Activated T-helper 9 cell treated with anti-CD3 and anti-CD28 coated beads, Interleukin-2, amount 50 U/mL, for 16 hours (primary cell): ENCODE measurements around the gene RRP1.

Experiments
- DNase-seq: peaks from one replicate; pipeline ENCODE4 v3.0.0-alpha.2; 2020; ENCODE audit warnings: low read depth

Gene RRP1

DNA sequence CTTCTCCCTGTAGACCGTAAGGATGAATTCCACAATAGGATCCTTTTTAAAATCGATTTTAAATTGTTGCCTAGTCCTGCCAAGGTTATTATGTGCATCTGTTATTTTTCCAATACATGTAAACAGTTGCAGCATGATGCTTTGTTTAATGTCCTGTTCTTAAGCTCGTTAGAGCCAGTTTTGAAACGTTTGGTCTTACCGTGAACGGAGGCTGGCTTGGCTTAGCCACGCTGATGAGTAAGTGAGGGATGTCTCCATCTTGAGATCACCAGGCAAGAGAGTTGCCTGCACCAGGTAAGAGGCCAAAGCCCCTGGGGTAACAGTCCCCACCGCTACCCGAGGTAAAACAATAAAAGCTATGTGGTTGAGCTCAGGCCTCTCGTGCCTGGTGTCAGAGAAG lies 30.6 kb upstream of the RRP1 start:
- DNase-seq, result no peak

DNA sequence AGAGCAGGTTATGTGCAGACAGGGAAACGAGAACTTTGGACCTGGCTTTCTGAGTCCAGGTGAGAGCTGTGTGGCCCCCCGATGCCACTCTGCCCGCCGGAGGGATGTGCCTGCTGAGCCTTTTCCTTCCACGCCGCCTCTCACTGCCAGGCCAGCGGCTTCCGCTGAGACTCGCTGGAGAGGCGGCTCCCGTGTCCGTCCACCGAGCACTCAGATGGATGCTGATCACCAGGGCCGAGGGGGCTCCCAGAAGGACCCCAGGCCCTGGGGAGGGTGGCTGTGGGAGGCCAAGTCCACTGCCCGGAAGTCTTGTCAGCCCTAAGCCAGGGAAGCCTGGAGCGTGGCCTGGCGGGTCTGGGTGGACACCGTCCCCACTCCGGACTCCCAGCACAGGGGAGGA lies 29.7 kb upstream of the RRP1 start:
- DNase-seq, result no peak

DNA sequence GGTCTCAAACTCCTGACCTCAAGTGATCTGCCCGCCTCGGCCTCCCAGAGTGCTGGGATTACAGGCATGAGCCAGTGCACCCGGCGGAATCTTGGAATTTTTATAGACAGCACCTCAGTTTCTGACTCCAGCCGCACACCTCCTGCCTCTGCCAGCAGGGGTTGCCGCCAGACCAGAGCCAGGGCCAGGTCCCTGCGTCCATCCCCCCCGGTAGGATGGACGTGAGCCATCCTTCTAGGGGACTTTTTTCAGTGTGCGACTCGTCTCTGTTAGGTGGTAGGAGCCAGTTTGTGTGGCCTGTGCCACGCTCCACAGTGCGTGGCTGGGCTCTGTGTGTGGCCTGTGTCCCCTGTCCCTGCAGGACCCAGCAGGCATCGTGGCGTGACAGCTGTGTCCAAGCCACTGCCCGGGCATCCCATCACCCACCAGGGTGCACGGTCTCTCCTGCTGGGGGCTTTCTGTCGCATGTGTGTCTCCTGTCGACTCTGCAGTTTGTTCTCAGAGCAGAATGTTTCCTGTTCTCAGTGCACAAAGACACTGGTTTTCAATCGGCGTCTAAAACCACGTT lies 28.9 kb upstream of the RRP1 start:
- DNase-seq, result no peak

DNA sequence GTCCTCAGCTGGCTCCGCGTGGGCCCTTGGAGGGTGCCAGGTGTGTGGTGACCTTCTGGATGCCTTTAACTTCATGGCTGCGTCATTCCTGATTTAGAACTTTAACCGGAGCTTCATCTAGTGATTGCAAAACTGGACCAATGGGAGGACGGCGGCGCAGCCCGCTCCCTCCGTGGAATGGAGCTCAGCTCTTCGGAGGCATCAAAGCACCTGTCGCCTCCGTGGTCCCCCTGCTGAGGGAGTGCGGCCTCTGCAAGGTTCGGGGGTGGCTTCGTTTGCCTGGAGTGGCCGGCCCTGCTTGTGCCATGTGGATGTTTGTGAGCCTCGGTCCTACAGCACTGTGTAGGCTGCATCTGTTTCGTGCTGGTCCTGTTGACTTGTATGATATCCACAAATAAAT lies 27.5 kb upstream of the RRP1 start:
- DNase-seq, result no peak

DNA sequence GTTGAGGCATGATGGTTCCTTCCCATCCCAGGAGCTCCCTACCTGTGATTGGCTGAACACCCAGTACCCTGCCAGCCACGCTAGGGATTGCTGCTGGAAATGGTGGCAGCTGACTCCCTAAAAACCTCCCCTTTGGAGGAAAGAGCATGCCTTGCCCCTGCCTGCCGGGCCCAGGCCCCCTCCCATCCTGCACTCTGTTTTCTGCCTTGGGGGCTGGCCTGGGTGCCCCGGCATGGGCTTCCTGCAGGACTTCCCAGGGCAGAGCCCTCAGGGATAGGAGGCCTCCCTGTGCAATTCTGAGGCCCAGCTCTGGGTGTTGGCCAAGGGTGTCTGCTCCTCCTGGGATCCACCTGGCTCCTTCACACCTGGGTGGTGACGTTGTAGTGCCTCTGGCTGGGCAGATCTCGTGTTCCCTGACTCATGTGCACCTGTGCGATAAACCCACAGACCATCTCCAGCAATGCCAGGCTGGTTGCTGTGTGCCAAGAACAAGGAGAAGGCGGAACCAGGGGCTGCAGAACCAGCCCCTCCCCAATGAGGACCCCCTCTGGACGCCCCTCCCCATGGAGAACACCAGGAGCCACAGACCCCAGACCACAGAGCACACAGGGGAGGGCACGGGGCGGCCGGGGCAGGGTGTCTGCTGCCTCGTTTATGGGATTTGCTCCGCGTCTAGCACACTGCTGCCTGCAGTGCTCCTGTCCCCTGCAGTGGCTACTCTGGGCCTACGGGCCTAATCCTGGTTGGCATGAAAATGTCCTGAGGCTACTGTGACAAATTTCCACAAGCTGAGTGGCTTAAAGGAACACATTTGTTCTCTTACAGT lies 26.9 kb upstream of the RRP1 start:
- no peak for DNase-seq

DNA sequence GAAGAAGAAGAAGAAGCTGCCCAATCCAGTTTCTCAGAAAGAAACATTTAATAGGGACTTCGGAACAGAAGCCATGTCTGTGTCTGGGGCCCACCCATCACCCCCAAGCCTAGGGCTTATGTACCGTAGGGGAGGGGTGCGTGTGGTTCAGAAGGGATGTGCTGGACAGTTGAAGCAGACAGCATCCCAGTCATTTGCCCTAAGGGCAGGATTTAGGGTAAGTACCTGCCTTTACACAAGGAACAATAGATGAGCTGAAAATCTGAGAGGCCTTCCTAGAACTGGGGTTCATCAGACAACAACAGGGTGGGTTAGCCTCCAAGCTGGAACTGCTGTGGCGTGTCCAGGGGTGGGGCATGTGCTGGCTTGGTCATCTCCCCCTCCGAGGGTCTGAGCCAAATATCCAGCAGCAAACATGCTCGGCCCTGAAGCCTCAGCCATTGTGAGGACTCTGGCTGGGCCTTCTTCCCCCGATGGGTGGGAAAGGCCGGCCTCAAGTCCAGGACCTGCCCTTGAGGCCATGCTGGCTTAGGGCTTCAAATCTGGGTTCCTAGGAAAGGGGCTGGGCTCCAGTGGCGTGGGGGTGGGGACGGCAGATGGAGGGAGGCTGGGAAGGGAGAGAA lies 25.4 kb upstream of the RRP1 start:
- DNase-seq, result no peak

DNA sequence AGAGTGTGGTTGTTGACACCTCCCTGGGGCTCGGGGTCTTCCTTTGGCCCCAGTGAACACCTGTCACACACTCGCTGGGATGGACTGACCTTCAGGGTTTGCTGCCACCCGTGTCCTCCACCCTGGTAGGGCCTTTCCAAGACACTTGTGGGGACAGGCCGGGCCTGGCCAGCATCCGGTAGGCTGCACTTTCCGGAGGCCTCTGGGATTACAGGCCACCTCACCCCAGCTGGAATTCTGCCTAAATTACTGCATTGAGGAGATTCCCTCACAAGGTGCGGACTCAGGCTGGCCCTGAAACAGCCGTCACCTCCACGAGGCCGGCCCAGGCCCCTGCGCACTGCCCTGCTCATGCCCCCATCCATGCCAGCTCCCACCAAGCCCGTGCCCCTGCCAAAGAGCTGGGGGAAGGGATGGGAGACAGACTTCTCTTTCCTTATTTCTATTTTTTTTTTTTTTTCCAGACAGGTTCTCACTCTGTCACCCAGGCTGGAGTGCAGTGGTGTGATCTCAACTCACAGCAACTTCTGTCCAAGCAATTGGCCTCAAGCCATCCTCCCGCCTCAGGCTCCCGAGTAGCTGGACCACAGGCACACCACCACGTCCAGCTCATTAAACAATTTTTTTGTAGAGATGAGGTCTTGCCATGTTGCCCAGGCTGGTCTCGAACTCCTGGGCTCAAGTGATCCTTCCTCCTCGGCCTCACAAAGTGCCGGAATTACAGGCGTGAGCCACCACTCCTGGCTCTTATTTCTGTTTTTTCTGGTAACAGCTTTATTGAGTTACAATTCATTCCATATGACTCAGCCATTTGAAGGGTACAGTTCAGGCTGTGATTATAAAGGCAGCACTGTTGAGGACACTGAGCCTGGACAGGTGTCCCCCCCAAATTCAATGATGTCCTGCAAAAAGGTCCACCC lies 24.5 kb upstream of the RRP1 start:
- no peak for DNase-seq

DNA sequence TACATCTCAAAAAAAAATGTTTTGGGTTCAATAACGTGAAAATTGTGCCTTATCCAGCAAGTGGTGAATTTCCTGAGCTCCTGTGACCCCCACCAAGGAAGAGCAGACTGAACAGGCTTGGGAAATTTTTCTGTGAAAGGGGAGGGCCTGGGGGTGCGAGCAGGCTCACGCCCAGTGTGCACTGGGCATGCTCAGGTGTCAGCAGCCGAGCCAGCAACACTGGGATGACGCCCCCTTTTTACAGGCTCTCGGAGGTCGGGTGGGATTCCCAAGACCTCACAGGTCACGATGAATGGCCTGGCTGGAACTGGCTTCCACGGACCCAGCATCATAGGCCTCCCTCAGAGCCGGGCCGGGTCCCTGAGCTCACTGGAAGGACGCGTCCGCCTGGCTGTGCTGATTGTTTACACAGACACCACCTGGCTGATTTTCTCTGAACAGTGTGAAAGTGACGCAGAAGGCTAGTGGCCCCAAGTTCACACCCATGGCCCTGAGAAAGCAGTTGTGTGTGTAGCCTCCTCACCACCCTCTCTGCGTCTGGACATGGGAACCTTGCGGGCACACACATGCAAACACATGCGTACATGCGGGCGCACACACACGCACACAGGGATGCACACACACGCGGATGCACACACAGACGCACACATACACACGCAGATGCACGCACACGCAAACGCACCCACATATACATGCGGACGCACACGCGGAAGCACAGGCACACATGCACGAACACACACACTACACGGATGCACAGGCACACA lies 22.5 kb upstream of the RRP1 start:
- no peak for DNase-seq

DNA sequence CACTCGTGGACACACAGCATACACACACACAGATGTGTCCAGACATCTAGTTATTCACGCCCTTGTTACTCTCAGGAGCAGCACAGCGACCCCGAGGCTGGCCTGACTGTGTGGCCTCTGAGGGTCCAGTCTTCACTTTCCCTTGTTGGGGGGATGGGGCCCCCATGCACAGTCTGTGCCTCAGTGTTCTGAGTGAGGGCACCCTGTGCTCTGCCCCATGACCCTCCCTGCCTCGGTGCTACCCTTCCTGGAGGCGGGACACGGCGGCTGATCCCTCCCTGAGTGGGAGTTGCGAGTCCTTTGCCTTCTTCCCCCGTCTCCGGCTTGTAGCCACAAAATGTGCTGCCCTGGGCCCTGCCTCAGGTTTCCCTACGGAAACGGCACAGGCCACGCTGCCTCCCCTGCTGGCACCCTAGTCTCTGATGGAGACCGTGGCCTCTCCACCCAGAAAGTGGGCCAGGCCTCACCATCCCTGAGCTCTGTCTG lies 21.8 kb upstream of the RRP1 start:
- no peak for DNase-seq

DNA sequence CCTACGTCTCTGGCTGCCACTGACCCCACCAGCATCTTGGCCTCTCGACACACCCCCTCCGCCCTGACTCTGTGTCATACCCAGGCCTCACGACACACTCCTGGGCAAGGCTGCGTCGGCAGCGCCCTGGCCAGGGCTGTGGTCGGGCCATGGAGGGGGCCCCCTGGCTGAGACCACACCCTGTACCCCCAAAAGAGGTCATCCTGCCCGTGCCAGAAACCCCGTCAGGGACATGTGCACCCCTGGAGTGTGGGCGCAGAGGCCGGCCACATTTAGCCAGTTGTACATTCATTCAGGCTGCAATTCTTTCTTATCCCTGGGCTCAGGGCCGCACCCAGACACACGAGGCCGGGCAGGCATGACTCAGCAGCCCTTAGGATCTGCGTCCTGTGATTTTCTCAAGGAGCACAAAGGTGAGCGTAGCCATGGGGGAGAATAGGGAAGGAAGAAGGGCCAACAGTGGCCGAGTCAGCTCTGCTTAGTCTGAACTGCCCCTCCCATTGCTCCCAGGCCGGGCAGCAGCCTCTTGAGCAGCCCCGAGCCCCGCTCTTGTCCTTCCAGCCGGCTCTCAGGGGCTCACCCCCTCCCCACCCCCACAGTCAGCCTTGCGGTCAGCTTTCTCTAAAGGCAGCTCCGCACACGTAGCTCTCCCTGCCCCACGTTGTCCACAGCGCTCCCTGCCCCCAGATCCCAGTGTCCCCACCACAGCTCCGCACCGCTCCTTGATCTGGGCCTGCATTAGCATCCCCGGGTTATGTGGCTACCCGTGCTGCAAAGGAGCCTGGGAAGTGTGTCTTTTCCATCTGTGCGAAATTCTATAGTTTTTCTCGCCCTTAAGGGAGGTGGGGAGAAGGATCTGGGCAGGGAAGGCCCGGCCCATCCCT lies 21.2 kb upstream of the RRP1 start:
- DNase-seq, result no peak

DNA sequence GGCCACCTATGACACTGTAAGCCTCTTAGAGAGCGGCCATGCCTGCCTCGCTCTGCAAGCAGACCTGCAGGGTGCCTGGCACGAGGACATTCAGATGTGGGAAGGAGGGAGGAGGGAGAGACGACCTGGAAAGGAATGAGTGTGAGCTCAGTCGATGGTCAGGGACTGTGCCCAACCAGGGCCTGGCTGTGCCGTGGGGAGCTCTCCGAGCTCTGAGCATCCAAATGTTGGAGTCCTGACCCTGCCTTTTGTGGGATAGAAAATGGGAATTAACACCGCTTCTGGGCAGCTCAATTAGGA lies 20.6 kb upstream of the RRP1 start:
- no peak for DNase-seq

DNA sequence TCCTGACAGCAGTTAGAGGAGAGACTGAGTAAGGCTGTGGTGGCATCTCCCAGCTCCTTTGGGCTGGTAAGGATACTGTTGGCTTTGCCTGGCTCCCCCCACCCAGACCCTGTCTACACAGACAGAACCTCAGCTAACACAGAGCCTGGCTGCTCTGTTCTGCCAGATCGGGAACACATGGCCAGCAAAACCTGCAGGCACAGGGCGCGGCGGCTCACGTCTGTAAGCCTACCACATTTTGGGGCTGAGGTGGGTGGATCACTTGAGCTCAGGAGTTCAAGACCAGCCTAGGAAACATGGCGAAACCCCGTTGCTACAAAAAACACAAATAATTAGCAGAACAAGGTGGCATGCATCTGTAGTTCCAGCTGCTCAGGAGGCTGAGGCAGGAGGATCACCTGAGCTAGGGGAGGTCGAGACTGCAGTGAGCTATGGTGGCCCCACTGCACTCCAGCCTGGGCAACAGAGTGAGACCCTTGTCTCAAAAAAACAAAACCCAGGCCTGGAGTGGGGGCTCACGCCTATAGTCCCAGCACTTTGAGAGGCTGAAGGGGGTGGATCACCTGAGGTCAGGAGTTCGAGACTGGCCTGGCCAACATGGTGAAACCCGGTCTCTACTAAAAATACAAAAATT lies 19.9 kb upstream of the RRP1 start:
- DNase-seq, result no peak

DNA sequence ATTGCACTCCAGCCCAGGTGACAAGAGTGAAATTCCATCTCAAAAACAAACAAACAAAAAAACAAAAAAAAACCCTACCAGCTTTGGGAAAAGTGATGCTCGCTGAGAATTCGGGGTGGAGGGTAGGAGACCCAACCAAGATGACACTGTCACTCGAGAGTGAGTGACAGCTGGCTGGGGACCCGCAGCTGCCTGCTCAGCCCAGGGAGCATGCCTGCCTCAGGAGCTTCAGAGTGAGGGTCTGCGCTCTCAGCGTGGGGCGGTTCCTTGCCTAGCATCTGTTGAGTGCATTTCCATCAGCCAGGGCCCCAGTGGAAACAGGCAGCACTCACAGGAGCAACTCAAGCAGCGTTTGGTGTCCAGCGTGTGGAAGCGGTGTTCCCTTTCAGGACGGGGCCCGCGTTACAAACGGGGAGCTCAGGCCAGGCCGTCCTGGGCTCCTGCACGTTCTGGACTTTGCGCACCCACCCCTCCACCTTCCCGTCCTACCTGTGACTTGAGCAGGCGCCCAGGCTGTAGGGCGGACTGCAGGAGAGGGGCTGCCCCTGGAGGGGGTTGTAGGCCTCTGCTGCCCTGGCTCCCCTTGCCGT lies 19.2 kb upstream of the RRP1 start:
- no peak for DNase-seq

DNA sequence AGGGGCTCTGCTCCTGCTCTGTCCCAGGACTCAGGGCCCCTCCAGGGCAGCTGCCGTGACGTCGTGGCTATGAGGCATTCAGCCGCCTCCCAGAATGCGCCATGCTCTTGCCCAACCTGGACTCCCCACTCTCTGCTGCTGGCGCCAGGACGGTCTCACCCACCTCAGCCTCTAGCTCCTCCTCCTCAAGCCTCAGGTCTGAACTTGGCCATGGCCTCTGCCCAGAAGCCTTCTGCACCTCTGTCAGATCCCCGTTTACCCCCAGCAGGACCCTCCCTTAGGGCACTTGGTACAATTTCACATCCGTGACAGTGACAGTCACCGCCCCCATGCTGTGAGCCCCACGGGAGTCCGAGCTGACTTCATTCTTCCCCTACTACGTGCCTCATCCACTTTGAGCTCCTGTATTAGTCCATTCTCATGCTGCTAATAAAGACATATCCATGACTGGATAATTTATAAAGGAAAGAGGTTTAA lies 18.1 kb upstream of the RRP1 start:
- no peak for DNase-seq

DNA sequence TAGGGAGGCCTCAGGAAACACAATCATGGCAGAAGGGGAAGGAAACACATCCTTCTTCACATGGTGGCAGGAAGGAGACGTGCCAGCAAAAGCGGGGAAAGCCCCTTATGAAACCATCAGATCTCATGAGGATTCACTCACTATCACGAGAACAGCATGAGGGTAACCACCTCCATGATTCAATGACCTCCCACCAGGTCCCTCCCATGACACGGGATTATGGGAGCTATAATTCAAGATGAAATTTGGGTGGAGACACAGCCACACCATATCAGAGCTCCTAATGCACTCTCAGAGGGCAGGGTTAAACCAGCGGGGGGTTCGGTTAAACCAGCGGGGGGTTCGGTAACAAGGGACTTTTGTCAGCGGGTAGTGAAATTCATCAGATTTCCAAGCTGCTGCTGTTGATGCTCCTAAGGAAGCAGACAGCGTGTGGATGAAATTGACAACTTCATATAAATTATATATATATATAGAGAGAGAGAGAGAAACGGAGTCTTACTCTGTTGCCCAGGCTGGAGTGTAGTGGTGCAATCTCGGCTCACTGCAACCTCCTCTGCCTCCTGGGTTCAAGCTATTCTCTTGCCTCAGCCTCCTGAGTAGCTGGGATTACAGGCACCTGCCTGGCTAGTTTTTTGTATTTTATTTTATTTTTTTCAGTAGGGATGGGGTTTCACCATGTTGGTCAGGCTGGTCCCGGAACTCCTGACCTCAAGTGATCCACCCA lies 17.5 kb upstream of the RRP1 start:
- DNase-seq, result no peak

DNA sequence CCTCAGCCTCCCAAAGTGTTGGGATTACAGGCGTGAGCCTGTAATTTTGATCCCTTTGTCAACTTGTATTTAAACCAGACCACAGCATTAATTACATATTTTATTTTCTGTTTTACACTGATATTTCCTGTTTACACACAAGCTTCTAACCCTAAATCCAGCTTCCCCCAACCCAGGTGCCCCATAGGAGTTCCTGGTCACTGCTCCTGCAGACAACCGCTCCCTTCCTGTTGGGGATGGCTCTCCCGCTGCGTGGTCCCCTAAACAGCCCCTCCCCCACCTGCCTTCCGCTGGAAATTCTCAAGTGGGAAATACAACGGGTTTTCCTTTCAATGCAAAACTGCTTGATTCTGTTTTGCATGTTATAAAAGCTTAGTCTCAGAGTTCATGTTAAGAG lies 17.0 kb upstream of the RRP1 start:
- no peak for DNase-seq

DNA sequence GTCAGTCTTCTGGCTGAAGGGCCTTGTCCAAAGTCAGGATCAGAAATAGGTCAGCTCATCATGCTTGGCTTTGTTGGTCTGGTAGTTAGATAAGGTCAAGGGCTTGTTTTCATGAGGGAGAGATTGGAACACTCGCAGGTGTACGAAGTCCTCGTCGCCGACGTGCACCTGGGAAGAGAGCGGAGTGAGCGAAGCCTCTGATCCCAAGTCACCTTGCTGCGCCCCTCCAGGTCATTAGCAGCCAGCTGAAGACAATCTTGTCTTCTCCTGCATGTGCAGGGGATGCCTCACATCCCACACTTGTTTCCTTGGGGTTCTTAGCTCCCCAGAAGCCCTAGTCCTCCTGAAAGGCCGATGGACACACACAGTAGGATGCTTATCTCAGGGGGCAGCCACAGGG lies 15.2 kb upstream of the RRP1 start:
- no peak for DNase-seq

DNA sequence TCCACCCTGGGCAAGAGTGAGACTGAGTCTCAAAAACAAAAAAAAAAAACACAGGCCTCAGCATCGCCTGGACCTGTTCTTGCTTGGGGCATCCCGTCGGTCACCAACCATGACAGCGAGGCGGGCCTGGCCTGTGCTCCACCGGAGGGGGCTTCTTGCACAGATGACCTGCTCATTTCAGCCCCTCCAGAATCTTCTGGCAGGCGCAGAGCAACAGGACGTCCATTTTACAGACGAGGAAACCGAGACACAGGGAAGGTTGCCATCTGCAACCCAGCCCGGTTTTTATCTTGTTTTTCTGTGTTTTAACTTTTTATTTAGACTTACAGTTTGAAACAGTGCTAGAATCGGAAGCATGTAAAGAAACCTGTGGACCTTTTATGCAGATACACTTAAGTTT lies 14.2 kb upstream of the RRP1 start:
- DNase-seq, result no peak

DNA sequence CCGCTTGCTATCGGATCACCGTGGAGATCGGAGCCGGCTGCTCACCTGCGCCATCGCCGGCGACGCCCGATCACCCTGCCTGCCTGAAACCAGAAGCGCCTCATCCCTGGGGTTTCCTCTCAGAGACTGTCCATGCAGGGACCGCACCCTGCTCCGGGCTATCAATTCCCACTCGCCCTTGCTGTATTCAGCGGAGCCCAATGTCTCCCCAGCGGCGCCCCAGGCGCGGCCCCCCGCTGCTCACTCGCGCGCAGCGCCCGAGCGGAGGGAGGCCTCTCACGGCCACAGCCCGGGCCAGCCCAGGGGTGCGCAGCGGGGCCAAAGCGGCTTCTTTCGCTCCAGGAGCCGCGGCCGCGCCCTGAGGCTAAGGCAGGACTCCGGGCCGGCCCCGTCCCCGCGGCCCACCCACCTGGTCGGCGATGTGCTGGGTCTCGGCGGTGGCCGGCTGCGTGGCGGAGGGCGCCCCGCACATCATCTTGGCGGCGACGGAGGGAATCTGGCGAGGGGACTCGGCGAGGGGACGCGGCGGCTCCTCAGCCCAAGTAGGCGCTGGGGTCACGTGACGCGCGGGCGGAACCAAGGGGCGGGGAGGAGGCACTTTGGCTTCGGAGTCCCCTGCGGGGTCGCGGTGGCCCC lies 13.5 kb upstream of the RRP1 start, which contains the start of gene CSTB:
Gene CSTB (minus strand): TSS at position 514 of the 636 bp plus-strand sequence. CDS start 39 bp downstream, at position 475.
- DNase-seq, result peak; percentile 77
